Neural cell (in vitro differentiated cells): ENCODE measurements around the gene HNF1B. TPM values are rescaled to one million over a fixed set of nuclear protein-coding genes. Genes with fewer than 3 reads are reported as not detected.

Experiments used
- H2AFZ ChIP-seq: fragments of 200-600, 300-800 bp; sonication (generic), shearing (Covaris generic); 2 replicates; pipeline ENCODE4 v1.6.0; 2014; ENCODE audit warnings: low read depth, mild to moderate bottlenecking, antibody characterized with exemption, low read length, moderate library complexity
- H3F3A ChIP-seq: fragments of 200-600 bp; shearing (Covaris generic); 2 replicates; pipeline ENCODE4 v1.6.1; 2016; ENCODE audit warnings: mild to moderate bottlenecking, moderate library complexity, mixed read lengths, antibody characterized with exemption, low read length; ENCODE audit not compliant: insufficient read depth, poor library complexity, severe bottlenecking
- H3K27ac ChIP-seq: fragments of 200-600, 300-800 bp; sonication (generic), shearing (Covaris generic); 2 replicates; pipeline ENCODE4 v1.5.1; 2014; ENCODE audit warnings: mild to moderate bottlenecking, low read length, moderate library complexity
- H3K27me3 ChIP-seq: fragments of 300-800, 200-600 bp; sonication (generic), shearing (Covaris generic); 2 replicates; pipeline ENCODE4 v1.6.0; 2014; ENCODE audit warnings: mild to moderate bottlenecking, low read depth, low read length, moderate library complexity; ENCODE audit not compliant: insufficient read depth
- H3K36me3 ChIP-seq: fragments of 300-800, 200-600 bp; sonication (generic), shearing (Covaris generic); 2 replicates; pipeline ENCODE4 v1.5.1; 2014; ENCODE audit warnings: mild to moderate bottlenecking, antibody characterized with exemption, low read length, moderate library complexity; ENCODE audit not compliant: insufficient read depth
- H3K4me2 ChIP-seq: fragments of 300-800, 200-600 bp; sonication (generic), shearing (Covaris generic); 2 replicates; pipeline ENCODE4 v1.6.0; 2014; ENCODE audit warnings: mild to moderate bottlenecking, low read length
- H3K4me3 ChIP-seq: fragments of 300-800, 200-600 bp; sonication (generic), shearing (Covaris generic); 2 replicates; pipeline ENCODE4 v1.5.1; 2014; ENCODE audit warnings: mild to moderate bottlenecking, low read length, moderate library complexity
- H3K79me2 ChIP-seq: fragments of 200-600 bp; shearing (Covaris generic); replicated peaks from 2 replicates; pipeline ENCODE4 v1.6.0; 2014; ENCODE audit warnings: mild to moderate bottlenecking, low read length, moderate library complexity; ENCODE audit not compliant: insufficient read depth
- H3K9ac ChIP-seq: fragments of 300-800, 200-600 bp; sonication (generic), shearing (Covaris generic); 2 replicates; pipeline ENCODE4 v1.6.1; 2016; ENCODE audit warnings: mild to moderate bottlenecking, low read length, mixed read lengths
- H3K9me2 ChIP-seq: fragments of 200-600 bp; shearing (Covaris generic); 2 replicates; pipeline ENCODE4 v1.6.1; 2016; ENCODE audit warnings: mild to moderate bottlenecking, low read length, mixed read lengths; ENCODE audit not compliant: insufficient read depth
- H3K9me3 ChIP-seq: fragments of 200-600, 300-800 bp; sonication (generic), shearing (Covaris generic); 2 replicates; pipeline ENCODE4 v1.6.1; 2016; ENCODE audit warnings: mild to moderate bottlenecking, mixed run types, low read length, moderate library complexity, mixed read lengths
- H4K20me1 ChIP-seq: fragments of 200-600 bp; shearing (Covaris generic); 2 replicates; pipeline ENCODE4 v1.6.1; 2016; ENCODE audit warnings: mild to moderate bottlenecking, mixed run types; ENCODE audit not compliant: insufficient read depth
- EP300 ChIP-seq: fragments of 450-650 bp; conservative IDR thresholded peaks from 2 replicates; pipeline ENCODE4 v1.6.1; 2014; ENCODE audit warnings: antibody characterized with exemption, mild to moderate bottlenecking, moderate library complexity; ENCODE audit not compliant: poor library complexity, severe bottlenecking
- EZH2 ChIP-seq: fragments of 200-600, 300-800 bp; shearing (Covaris generic), sonication (generic); IDR thresholded peaks from 2 replicates; pipeline ENCODE4 v1.6.1; 2014; ENCODE audit warnings: antibody characterized with exemption, low read length, borderline replicate concordance, mild to moderate bottlenecking; ENCODE audit not compliant: insufficient read depth, poor library complexity, severe bottlenecking
- MXI1 ChIP-seq: fragments of 450-650 bp; conservative IDR thresholded peaks from 2 replicates; pipeline ENCODE4 v1.6.1; 2014; ENCODE audit warnings: antibody characterized with exemption, mild to moderate bottlenecking; ENCODE audit not compliant: poor library complexity, severe bottlenecking
- POLR2AphosphoS5 ChIP-seq: IDR thresholded peaks from 2 replicates; pipeline ENCODE4 v1.6.1; 2012
- RAD21 ChIP-seq: fragments of 450-650 bp; conservative IDR thresholded peaks from 2 replicates; pipeline ENCODE4 v1.6.1; 2014; ENCODE audit warnings: antibody characterized with exemption, mild to moderate bottlenecking, moderate library complexity
- SMC3 ChIP-seq: fragments of 450-650 bp; conservative IDR thresholded peaks from 2 replicates; pipeline ENCODE4 v1.6.1; 2014; ENCODE audit warnings: antibody characterized with exemption, mild to moderate bottlenecking, moderate library complexity; ENCODE audit not compliant: poor library complexity
- TAF1 ChIP-seq: IDR thresholded peaks from 2 replicates; pipeline ENCODE4 v1.6.1; 2012; ENCODE audit warnings: low read depth
- polyA plus RNA-seq: library from polyadenylated mRNA; depleted of rRNA; stranded (reverse); fragments of >200 nt; gene quantifications from 2 replicates; pipeline ENCODE4 v1.2.3, GENCODE V29; 2014
- TF ChIP-seq, protein P1 (sequence below): fragments of 450-650 bp; IDR thresholded peaks from 2 replicates; pipeline ENCODE4 v1.5.1; 2014; ENCODE audit warnings: antibody characterized with exemption, mild to moderate bottlenecking, moderate library complexity; ENCODE audit not compliant: poor library complexity, severe bottlenecking
- TF ChIP-seq, protein P2 (sequence below): IDR thresholded peaks from 2 replicates; pipeline ENCODE4 v1.6.1; 2012; ENCODE audit warnings: borderline replicate concordance

Gene HNF1B
- polyA plus RNA-seq, 1 donor from 2014 or later: not detected

DNA sequence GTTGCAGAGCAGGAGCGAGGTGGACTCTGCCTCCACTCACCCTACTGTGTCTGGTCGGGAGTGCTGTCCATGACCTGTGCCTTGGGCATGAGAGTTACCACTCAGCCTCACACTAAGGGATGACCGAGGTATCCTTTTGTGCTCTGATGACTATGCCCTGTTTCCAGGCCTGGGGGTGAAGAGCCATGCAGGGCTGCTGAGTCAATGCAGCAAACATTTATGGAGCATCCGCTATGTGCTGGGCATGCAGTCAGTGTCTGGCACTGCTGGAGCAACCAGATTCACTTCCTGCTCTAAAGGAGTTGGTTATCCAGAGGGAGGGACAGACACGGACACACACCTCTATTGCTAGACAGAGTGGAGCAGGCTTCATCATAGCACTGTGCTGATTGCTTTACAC, 7.6 kb upstream of the HNF1B start:
- H3K27ac ChIP-seq: no peak overlapping the region
- no peak overlapping the region for H2AFZ ChIP-seq
- no peak overlapping the region for H3K4me2 ChIP-seq
- no peaks in the 10 kb centered on the region for H3K36me3 ChIP-seq
- no peaks in the 10 kb centered on the region for H3K9me2 ChIP-seq
- no peaks in the 10 kb centered on the region for H3K79me2 ChIP-seq
- no peak for TF ChIP-seq EP300
- TF ChIP-seq MXI1: no peak
- no peak for TF ChIP-seq EZH2
- TF ChIP-seq, protein P1, sequence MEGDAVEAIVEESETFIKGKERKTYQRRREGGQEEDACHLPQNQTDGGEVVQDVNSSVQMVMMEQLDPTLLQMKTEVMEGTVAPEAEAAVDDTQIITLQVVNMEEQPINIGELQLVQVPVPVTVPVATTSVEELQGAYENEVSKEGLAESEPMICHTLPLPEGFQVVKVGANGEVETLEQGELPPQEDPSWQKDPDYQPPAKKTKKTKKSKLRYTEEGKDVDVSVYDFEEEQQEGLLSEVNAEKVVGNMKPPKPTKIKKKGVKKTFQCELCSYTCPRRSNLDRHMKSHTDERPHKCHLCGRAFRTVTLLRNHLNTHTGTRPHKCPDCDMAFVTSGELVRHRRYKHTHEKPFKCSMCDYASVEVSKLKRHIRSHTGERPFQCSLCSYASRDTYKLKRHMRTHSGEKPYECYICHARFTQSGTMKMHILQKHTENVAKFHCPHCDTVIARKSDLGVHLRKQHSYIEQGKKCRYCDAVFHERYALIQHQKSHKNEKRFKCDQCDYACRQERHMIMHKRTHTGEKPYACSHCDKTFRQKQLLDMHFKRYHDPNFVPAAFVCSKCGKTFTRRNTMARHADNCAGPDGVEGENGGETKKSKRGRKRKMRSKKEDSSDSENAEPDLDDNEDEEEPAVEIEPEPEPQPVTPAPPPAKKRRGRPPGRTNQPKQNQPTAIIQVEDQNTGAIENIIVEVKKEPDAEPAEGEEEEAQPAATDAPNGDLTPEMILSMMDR: no peak
- no peak for TF ChIP-seq TAF1
- TF ChIP-seq POLR2AphosphoS5: no peak
- no peak for TF ChIP-seq SMC3
- TF ChIP-seq RAD21: no peak
- TF ChIP-seq, protein P2, sequence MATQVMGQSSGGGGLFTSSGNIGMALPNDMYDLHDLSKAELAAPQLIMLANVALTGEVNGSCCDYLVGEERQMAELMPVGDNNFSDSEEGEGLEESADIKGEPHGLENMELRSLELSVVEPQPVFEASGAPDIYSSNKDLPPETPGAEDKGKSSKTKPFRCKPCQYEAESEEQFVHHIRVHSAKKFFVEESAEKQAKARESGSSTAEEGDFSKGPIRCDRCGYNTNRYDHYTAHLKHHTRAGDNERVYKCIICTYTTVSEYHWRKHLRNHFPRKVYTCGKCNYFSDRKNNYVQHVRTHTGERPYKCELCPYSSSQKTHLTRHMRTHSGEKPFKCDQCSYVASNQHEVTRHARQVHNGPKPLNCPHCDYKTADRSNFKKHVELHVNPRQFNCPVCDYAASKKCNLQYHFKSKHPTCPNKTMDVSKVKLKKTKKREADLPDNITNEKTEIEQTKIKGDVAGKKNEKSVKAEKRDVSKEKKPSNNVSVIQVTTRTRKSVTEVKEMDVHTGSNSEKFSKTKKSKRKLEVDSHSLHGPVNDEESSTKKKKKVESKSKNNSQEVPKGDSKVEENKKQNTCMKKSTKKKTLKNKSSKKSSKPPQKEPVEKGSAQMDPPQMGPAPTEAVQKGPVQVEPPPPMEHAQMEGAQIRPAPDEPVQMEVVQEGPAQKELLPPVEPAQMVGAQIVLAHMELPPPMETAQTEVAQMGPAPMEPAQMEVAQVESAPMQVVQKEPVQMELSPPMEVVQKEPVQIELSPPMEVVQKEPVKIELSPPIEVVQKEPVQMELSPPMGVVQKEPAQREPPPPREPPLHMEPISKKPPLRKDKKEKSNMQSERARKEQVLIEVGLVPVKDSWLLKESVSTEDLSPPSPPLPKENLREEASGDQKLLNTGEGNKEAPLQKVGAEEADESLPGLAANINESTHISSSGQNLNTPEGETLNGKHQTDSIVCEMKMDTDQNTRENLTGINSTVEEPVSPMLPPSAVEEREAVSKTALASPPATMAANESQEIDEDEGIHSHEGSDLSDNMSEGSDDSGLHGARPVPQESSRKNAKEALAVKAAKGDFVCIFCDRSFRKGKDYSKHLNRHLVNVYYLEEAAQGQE: no peak
- H3K27me3 ChIP-seq: peaks cover 21% of the 10 kb centered on the region
- H3K9ac ChIP-seq: no peak overlapping the region
- H3F3A ChIP-seq: no peaks in the 10 kb centered on the region
- H3K4me3 ChIP-seq: no peak overlapping the region
- no peaks in the 10 kb centered on the region for H4K20me1 ChIP-seq
- no peaks in the 10 kb centered on the region for H3K9me3 ChIP-seq

DNA sequence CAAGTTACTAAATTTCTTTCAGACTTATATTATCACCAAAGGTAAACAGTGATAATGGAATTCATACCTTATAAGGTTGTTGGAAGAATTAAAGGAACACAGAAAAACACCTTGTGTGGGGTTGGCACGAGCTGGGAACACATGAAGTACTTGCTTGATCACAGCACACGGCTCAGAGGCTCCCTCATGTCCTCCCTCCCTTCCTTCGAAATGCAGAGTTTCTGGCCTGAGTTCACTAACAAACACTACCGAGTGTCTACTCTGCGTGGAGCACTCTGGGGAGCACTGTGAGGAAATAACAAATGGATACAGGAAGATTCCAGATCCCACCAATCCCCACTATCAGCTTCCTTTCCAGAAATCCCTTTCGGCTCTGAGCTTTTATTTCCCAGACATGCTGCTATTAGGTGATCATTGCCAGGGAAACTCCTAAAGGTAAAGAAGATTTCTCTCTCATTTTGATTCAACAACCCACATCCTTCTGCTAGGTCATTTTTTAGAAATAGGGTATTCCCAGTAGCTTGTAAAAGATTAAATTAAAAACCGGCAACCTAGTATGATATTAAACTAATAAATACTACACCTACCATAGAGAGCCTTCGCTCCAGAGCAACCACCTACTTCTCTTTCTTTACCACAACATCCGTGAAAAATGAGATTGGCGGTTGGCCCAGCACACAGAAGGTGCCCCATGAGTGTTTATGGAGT, 6.1 kb upstream of the HNF1B start:
- no peak overlapping the region for H3K4me3 ChIP-seq
- no peaks in the 10 kb centered on the region for H3F3A ChIP-seq
- no peaks in the 10 kb centered on the region for H3K9me3 ChIP-seq
- H3K9me2 ChIP-seq: no peaks in the 10 kb centered on the region
- no peak overlapping the region for H3K9ac ChIP-seq
- H4K20me1 ChIP-seq: no peaks in the 10 kb centered on the region
- H3K27me3 ChIP-seq: peaks cover 37% of the 10 kb centered on the region
- TF ChIP-seq EZH2 (no peak), POLR2AphosphoS5 (no peak), EP300 (no peak), RAD21 (no peak), TAF1 (no peak), SMC3 (no peak), MXI1 (no peak)
- TF ChIP-seq, protein P1: no peak
- TF ChIP-seq, protein P2: no peak
- H3K4me2 ChIP-seq: no peak overlapping the region
- H3K36me3 ChIP-seq: no peaks in the 10 kb centered on the region
- no peaks in the 10 kb centered on the region for H3K79me2 ChIP-seq
- H3K27ac ChIP-seq: no peak overlapping the region
- H2AFZ ChIP-seq: no peak overlapping the region
